ENCODE results near the gene UTS2. TPM values are rescaled to one million over a fixed set of nuclear protein-coding genes. Genes with fewer than 3 reads are reported as not detected.

The UTS2 gene
- total RNA-seq, 2 experiments from 2014 or later = not detected

GRCh38 chr1:7860130-7860529, 7.3 kb upstream of the UTS2 start:
- no peaks in the 10 kb centered on the region for H3K36me3 ChIP-seq (ENCODE audit: insufficient read depth, low read length)
- H3K4me1 Mint-ChIP-seq (ENCODE audit: low read depth) = peaks cover 5% of the 10 kb centered on the region
- H3K4me3 Mint-ChIP-seq = no peak overlapping the region
- no peak overlapping the region for H3K27ac ChIP-seq (ENCODE audit: low read depth in 1 of 2, low read length in 2 of 2)
- H3K27me3 ChIP-seq (ENCODE audit: control insufficient read depth in 1 of 2, insufficient read depth in 2 of 2, low read length in 2 of 2) = no peaks in the 10 kb centered on the region
- intact Hi-C loops (cut with DNase I, micrococcal nuclease) = no loop called here
- peaks cover 4% of the 10 kb centered on the region for H3K27me3 Mint-ChIP-seq
- H3K9me3 Mint-ChIP-seq = no peaks in the 10 kb centered on the region
- DNase-seq (no peak), ATAC-seq (ENCODE audit: poor library complexity) (no peak)
- no peak overlapping the region for H3K27ac Mint-ChIP-seq
- TF ChIP-seq CTCF (IDR thresholded peaks at IDR 0.05) = no peak
- CTCF ChIA-PET = no interaction called here
- H3K9me3 ChIP-seq (ENCODE audit: control insufficient read depth in 1 of 2, insufficient read depth in 1 of 2, low read length in 2 of 2) = no peaks in the 10 kb centered on the region
- no peaks in the 10 kb centered on the region for H3K4me1 ChIP-seq (ENCODE audit: insufficient read depth, low read length)
- POLR2A ChIA-PET = no interaction called here
- no peak overlapping the region for H3K4me3 ChIP-seq (ENCODE audit: low read length)
- no peaks in the 10 kb centered on the region for H3K36me3 Mint-ChIP-seq (ENCODE audit: low read depth)

DNA sequence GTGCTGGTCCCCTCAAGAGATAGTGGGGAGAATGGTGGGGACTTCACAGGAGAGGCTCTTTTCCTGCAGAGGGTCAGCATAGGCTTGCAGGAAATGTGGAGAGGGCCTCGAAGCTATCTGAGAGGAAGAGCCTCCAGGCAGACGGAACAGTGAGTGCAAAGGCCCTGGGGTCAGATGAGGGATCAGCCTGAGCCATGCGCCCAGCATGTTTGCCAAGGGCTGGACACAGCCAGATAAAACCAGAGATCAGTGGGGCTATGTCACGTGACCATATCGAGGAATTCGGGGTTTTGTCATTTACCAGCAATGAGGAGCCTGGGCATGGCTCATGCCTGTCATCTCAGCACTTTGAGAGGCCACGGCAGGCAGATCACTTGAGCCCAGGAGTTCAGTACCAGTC, 6.5 kb upstream of the UTS2 start:
- Mint-ChIP-seq H3K9me3 (no peaks in the 10 kb centered on the region), H3K4me1 (ENCODE audit: low read depth) (peaks cover 5% of the 10 kb centered on the region), H3K4me3 (no peak overlapping the region), H3K27ac (no peak overlapping the region), H3K36me3 (ENCODE audit: low read depth) (no peaks in the 10 kb centered on the region), H3K27me3 (peaks cover 7% of the 10 kb centered on the region)
- POLR2A ChIA-PET = no interaction called here
- no peaks in the 10 kb centered on the region for H3K4me1 ChIP-seq (ENCODE audit: insufficient read depth, low read length)
- H3K9me3 ChIP-seq (ENCODE audit: control insufficient read depth in 1 of 2, insufficient read depth in 1 of 2, low read length in 2 of 2) = no peaks in the 10 kb centered on the region
- CTCF ChIA-PET = no interaction called here
- intact Hi-C loops (cut with DNase I, micrococcal nuclease) = no loop called here
- H3K27ac ChIP-seq (ENCODE audit: low read depth in 1 of 2, low read length in 2 of 2) = no peak overlapping the region
- no peak for TF ChIP-seq CTCF (IDR thresholded peaks at IDR 0.05)
- H3K27me3 ChIP-seq (ENCODE audit: control insufficient read depth in 1 of 2, insufficient read depth in 2 of 2, low read length in 2 of 2) = no peaks in the 10 kb centered on the region
- no peak overlapping the region for H3K4me3 ChIP-seq (ENCODE audit: low read length)
- no peak for ATAC-seq (ENCODE audit: poor library complexity)
- no peak for DNase-seq
- H3K36me3 ChIP-seq (ENCODE audit: insufficient read depth, low read length) = no peaks in the 10 kb centered on the region

GRCh38 chr1:7857985-7858384, 5.1 kb upstream of the UTS2 start:
- H3K36me3 ChIP-seq (ENCODE audit: insufficient read depth, low read length) = no peaks in the 10 kb centered on the region
- H3K27me3 Mint-ChIP-seq = peaks cover 11% of the 10 kb centered on the region
- no peaks in the 10 kb centered on the region for H3K4me1 ChIP-seq (ENCODE audit: insufficient read depth, low read length)
- H3K36me3 Mint-ChIP-seq (ENCODE audit: low read depth) = no peaks in the 10 kb centered on the region
- H3K27ac ChIP-seq (ENCODE audit: low read depth in 1 of 2, low read length in 2 of 2) = no peak overlapping the region
- H3K4me1 Mint-ChIP-seq (ENCODE audit: low read depth) = peaks cover 5% of the 10 kb centered on the region
- no peak overlapping the region for H3K4me3 ChIP-seq (ENCODE audit: low read length)
- ATAC-seq (ENCODE audit: poor library complexity) (no peak), DNase-seq (no peak)
- POLR2A ChIA-PET = no interaction called here
- H3K9me3 Mint-ChIP-seq = no peaks in the 10 kb centered on the region
- no peaks in the 10 kb centered on the region for H3K27me3 ChIP-seq (ENCODE audit: control insufficient read depth in 1 of 2, insufficient read depth in 2 of 2, low read length in 2 of 2)
- H3K9me3 ChIP-seq (ENCODE audit: control insufficient read depth in 1 of 2, insufficient read depth in 1 of 2, low read length in 2 of 2) = no peaks in the 10 kb centered on the region
- no peak overlapping the region for H3K4me3 Mint-ChIP-seq
- intact Hi-C loops (cut with DNase I, micrococcal nuclease) = no loop called here
- CTCF ChIA-PET = no interaction called here
- no peak overlapping the region for H3K27ac Mint-ChIP-seq
- TF ChIP-seq CTCF (IDR thresholded peaks at IDR 0.05) = no peak
